Stimulated activated CD4-positive, alpha-beta T cell treated with anti-CD3 and anti-CD28 coated beads, Interleukin-15, amount 100 ng/mL, for 1 hour (primary cell): Measurements from ENCODE around the gene SPATA31D4.

ENCODE experiments used
- DNase-seq, 2 donors: peaks; one replicate each; pipeline ENCODE4 v3.0.0-alpha.2; 2020; ENCODE audit warnings: low read depth in 1 of 2, low spot score in 1 of 2

The SPATA31D4 gene

DNA sequence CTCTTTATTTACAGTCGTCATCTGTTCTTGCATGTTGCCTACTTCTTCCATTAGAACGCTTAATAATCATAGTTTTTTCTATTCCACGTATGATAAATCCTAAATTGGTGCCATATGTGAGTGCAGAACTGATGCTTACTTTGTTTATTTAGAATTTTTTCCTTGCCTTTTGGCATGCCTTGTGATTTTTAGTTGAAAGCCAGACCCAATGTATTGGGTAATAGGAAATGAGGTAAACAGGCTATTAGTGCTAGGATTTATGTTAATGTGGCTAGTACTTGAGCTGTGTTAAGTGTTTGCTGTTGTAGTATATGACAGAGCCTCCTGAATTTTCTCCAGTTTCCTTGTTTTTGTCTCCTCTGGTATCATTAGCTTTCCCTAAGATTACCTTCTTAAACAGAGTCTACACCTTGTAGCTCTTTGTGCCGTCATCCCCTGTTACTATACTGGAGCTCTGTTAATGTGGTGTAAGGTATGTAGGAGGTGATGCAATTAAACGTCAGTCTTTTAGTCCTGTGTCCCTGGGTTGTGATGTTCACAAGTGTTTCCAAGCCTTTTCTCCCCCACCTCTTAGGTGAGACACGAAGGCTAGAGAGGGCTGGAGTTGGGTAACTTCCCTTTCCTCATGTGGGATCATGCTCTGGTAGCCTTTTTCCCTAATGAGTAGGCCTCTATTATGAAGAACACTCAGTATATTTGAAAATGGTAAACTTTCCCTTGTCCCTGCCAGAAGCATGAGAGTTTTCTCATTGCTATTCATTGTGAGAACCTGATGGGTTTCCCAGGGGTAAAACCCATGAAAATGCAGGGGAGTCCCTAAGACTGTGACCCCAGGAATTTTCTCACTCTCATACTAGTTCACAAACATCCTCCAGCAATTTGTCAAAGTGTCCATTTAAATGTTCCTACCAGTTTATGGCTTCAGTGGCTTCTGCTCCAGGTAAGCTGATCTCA, 36.3 kb downstream of the SPATA31D4 start:
- DNase-seq, result no peak

DNA sequence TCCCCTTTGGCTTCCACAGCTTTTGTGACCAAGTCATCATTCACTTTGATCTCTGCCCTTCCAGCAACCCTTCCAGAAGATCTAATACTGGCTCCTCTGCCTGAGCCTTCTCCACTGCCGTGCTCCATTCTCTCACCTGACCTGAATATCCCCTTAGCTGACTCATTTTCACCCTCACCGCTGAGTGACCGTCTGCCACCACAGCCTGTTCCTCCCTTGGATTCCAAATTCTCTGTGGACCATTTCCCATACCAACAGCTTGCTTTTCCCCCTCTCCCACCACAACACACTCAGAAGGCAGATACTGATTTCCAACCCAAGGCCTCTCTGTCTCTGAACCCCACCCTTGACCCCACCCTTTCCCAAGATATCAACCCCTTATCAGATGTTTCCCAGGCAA, 39.8 kb downstream of the SPATA31D4 start:
- DNase-seq, result no peak

DNA sequence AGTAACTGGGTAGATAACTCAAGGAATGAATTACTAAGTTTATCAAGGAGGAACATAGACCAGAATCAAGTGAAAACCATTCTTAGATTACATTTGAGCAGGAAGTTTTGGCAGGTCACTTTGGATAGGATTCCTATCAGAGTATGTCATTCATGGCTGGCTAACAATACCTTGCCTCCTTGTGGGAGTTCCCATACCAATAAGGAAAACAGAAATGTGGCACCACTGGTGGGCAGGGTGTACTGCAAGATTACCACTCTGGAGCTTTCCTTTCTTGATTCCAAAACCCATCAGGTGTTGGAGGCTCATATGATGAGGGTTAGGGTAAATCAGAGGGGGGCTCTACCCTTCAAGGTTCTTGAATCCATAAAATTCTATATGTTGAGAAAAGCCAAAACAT, 41.7 kb downstream of the SPATA31D4 start:
- DNase-seq, result no peak

DNA sequence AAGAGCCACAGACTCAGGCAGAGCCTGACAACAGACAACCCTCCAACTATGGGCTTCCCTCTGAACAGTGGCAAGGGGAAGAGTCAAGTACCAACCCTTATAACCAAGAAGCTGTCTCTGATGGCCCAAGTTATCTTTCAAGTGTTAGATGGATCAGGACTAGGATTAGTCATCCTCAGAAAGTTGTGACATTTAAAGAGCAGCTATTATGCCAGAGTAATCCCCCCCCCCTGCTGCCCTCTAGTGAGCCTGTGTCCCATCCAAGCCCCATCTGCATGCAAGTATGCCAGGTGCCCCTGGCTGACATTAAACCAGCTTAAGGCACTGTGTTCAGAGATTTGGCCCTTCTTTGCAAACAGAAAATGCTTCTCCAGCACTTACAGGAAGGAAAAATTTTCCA, 43.5 kb downstream of the SPATA31D4 start:
- DNase-seq, result no peak

DNA sequence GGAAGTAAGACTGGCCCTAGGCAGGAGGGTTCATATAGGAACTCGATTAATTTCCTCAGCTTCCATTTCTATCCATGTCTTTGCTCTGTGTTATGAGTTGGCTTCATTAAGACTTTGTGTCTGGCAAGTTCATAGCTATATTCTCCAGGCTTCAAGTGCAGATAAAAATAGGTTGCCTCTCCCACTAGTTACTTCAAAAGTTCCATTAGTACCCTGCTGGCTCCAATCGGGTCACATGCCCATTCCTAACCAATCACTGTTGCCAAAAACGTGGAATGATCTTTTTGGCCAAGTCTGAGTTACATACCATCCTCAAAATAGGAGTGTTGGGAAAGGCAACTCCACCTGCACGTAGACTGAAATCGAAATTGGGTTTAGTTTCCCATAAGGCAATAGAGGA, 46.5 kb downstream of the SPATA31D4 start:
- DNase-seq, result no peak

DNA sequence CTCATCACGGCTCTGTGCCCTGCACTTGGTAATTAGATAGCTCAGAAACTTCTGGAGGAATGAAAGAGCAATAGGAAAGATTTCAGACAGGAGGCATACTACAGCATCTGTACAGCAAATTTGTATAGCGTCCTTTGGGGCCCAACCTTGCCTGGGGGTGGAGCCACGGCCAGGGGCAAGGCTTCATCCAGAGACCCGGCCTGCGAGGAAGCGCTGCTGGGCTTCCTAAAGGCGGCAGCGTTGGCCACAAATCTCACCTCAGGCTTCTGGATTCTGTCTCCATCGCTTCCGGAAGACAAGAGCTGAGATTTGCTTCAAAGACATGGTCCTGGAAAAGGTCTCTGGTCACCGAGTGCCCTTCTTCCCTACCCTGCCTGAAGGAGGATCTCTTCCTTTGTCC, 48.1 kb downstream of the SPATA31D4 start:
- no peak for DNase-seq

DNA sequence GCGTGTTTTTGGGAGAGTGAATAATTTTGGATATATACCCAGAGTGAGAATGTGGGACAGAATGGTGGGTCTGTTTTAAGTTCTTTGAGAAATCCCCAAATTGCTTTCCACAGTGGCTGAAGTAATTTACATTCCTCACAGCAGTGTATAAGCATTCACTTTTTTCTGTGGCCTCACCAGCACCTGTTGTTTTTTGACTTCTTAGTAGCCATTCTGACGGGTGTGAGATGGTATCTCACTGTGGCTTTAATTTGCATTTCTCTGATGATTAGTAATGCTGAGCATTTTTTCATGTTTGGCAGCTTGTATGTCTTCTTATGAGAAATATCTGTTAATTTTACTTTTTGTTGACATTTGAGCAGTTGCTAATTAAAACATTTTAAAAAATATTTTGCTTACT, 51.0 kb downstream of the SPATA31D4 start:
- DNase-seq, result no peak

DNA sequence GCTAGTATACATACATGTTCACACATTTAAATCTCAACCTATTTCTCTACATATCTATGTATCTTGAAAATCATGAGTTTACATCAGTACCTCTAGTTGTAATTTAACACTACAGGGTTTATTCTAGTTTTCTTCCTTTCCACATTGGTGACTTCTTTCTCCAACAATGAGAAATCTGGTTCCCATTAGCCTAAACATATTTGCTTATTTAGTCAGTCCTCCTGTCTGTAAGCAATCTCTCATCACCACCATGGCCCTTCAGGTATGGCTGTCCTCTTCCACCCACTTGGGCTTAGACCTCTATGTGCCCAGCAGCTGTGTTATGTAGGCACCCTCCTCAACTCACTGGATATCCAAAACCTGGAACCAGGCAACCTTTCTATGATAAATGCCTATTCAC, 52.3 kb downstream of the SPATA31D4 start:
- no peak for DNase-seq

DNA sequence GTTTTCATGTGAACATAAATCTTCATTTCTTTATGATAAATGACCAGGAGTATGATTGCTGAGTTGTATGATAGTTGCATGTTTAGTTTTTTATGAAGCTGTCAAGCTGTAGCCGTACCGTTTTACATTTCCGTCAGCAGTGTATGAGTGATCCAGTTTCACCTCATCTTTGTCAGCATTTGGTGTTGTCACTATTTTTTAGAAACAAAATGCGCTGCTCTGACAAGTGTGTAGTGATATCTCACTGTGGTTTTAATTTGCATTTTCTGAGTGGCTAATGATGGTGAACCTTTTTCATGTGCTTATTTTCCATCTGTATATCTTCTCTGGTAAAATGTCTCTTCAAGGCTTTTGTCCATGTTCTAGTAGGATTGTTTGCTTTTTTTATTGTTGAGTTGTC, 53.7 kb downstream of the SPATA31D4 start:
- DNase-seq, result no peak
